LNCaP clone FGC (cell line): Measurements from ENCODE around the gene DCPS.
"Not testable (repeated sequence)": the region's sequence is repeated elsewhere in the genome, so short reads cannot be mapped to it uniquely, and the experiment has no call there.

Source experiments
- DNase-seq: peaks from one replicate; pipeline ENCODE4 v3.0.0-alpha.2; 2011; ENCODE audit warnings: low read depth
- H3K4me3 ChIP-seq: 2 replicates; pipeline ENCODE4 v1.5.1; 2011; ENCODE audit warnings: mild to moderate bottlenecking, low read depth, low read length, control low read depth
- TF ChIP-seq, protein P1 (sequence below): IDR thresholded peaks from 2 replicates; pipeline ENCODE4 v1.5.1; 2012; ENCODE audit warnings: mild to moderate bottlenecking; ENCODE audit not compliant: control insufficient read depth, insufficient read depth; ENCODE audit errors: extremely low read depth

DCPS gene

DNA sequence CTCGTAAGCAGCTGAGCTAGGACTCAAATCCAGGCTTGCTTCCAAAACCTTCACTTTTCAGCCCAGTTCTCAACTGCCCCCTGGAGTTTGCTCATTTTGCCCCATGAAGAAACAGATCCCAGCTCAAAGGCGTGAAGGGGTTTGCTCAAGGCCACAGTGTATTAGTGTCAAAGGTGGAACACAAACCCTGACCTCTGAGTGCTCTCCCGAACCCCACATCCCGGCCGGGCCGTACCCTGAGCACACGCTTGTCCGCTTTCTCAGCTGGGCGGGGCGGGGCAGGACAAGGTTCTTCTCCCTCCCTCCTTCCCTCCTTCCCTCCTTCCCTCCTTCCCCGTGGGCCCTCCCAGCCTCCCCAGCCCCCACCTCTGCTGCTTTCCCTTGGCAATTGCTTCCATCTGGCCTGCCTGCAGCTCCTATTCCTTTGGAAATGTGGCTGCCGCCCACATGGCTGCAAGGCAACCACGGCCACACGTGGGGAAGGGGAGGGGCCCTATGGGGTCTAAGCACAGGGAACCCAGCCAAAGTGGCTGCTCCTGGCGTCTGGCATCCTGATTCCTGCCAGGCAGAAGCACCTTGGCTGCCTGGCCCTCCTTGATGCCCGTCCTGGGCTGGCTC lies 55.7 kb downstream of the DCPS start:
- H3K4me3 ChIP-seq, result no peak overlapping the region
- DNase-seq, result no peak
- TF ChIP-seq, protein P1, sequence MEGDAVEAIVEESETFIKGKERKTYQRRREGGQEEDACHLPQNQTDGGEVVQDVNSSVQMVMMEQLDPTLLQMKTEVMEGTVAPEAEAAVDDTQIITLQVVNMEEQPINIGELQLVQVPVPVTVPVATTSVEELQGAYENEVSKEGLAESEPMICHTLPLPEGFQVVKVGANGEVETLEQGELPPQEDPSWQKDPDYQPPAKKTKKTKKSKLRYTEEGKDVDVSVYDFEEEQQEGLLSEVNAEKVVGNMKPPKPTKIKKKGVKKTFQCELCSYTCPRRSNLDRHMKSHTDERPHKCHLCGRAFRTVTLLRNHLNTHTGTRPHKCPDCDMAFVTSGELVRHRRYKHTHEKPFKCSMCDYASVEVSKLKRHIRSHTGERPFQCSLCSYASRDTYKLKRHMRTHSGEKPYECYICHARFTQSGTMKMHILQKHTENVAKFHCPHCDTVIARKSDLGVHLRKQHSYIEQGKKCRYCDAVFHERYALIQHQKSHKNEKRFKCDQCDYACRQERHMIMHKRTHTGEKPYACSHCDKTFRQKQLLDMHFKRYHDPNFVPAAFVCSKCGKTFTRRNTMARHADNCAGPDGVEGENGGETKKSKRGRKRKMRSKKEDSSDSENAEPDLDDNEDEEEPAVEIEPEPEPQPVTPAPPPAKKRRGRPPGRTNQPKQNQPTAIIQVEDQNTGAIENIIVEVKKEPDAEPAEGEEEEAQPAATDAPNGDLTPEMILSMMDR, result no peak

DNA sequence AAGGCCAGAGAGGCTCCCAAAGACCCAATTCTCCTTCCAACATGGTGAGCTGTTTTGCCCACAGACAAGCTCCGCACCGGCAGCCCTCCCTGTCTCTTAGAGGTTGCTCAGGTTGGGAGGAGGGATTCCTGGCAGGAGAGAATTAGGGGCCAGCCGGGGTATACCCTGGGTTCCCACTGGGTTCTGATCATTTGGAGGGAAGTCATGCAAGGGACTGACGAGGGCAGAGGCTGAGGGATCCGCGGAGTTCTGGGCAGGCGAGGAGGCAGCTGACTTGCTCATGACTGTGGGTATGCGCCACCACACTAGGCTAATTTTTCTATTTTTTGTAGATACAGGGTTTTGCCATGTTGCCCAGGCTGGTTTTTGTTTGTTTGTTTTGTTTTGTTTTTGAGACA lies 56.2 kb downstream of the DCPS start:
- no peak for DNase-seq
- no peak overlapping the region for H3K4me3 ChIP-seq
- TF ChIP-seq, protein P1, result no peak

DNA sequence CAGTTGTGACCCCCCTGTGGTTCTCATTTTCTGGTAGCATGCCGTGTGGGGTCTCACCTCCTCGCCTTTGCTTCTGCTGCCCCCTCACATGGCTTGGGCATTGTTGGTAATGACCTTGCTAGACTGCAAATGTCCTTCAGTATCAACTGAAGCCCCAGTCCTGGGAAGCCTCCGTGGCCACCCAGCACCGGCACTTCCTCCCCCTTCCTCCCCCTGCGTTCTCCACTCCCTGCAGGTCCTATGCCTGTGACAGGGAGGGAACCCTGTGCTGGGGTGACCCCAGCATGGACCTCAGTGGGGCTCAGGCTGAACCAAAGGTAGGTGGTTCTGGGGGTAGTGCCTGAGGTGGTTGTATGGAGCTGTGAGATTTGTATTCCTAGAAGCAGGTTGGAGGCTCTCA lies 57.5 kb downstream of the DCPS start:
- no peak for DNase-seq
- no peak overlapping the region for H3K4me3 ChIP-seq
- TF ChIP-seq, protein P1, result no peak

DNA sequence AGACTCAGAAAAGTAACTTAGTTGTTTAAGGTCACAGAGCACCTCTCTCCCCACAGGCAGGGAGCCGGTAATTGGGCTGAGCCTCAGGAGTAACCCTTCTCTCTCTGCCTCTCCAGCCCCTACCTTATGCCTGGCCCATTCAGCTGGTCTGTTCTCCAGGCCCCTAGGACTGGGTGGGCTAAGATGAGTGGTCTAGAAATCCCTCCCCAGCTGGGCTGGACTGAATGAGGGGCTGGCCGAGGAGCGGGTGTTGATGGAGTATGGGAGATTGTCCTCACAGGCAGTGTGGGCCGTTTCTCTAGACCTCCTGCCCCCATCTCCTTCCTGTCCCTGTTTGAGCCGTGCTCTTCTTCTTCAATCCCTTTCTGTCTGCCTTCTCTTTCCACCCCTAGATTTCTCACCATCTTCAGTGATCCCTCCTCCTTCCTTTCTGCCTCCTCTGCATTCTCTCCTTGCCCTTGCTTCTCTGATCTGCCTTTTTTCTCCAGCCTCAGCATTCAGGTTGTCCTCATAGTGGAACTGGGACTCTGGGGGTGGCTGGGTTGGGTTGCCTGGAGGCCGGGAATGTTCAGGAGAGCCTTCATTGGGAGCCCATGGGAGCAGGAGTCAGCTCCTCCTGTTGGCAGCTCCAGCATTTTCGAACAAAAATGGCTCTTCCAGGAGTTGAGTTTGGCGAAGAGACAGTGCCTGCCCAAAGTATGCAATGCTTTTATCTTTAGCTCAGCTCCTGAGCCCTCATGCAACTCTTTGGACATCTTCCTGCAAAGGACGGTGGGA lies 59.2 kb downstream of the DCPS start:
- no peak overlapping the region for H3K4me3 ChIP-seq
- TF ChIP-seq, protein P1, result no peak
- DNase-seq, result no peak

DNA sequence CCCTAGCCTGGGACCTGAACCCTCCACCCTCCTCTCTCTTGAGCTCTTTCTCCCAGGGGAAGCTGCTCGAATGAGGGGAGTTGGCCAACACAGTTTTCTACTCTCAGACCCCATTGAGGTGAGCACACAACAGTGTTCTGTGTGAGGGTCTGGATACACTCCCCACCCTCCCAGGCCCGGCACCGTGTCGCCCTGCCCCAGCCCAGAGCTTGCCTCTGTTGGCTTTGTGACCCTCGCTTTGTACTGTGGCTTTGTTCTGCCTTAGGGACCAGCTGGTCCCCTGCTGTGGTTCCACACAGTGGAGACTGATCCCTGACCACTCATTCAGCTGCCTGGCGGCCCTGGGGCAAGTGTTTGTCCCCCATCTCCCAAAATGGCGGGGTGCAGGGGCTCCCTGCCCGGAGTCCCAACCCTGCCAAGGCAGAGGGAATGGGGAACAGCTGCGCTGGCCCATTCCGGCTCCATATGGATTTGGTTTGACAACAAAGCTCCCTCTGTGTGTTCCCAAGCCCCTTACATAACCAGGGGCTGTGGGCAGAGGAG lies 59.9 kb downstream of the DCPS start:
- TF ChIP-seq, protein P1, result no peak
- DNase-seq, result no peak
- no peak overlapping the region for H3K4me3 ChIP-seq

DNA sequence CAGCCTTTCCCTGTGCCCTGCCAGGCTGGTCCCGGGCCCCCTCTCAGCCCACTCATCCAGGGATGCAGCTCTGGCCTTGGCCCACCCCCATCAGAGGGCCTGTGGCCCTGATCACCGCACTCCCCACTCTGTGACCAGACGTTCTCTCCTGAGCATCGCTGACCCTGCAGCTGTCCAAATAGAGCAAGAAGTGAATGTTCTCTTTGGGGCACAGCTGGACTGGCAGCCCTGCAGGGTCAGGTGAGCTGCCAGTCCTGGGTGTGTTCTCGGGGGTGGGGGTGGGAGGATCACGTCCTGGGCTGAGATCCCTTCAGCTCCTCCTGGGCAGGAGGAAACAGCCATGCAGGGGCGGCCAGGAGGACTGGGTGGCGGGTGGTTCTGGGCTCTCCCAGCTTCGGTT lies 60.9 kb downstream of the DCPS start:
- not testable (repeated sequence) for H3K4me3 ChIP-seq, DNase-seq

DNA sequence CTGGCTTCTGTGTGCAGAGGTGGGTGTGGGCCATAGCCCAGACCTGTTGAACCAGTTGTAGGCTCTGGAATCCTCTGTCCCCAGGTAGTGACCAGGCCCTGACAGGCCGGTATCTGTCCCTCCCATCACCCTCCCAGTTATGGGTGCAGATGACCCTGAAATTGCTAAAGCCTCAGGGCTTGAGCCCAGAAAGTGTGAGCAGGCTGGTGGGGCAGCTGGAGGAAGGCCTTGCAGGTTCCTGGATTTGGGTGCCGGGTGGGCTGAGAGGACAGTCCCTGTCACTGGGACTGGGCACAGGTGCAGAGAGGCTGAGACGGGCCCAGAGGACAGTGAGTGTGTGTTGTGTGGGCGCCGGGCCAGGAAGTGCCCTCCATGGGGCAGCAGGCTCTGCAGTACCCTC lies 61.6 kb downstream of the DCPS start:
- H3K4me3 ChIP-seq, DNase-seq: not testable (repeated sequence)
